Measurements from ENCODE around the gene ATL2. TPM values are rescaled to one million over a fixed set of nuclear protein-coding genes. Genes with fewer than 3 reads are reported as not detected.
A peak's percentile ranks its signal among the peaks of the same experiment; 100 is the strongest.

Gene ATL2
- total RNA-seq, 4 donors from 2014 or later = 63.1 to 108 (median 74.3) TPM

- H3K27ac ChIP-seq = peak overlapping the region in 2 of 4 donors; percentile 30 to 31
- WGBS, 2 donors = 82 to 90% methylated on average over 9 of the region's 9 CpGs
- H3K4me1 ChIP-seq = peaks cover 0 to 16% (median 5%) of the 10 kb centered on the region in 4 donors
- no peak overlapping the region for H3K4me3 ChIP-seq
- TF ChIP-seq CTCF (IDR thresholded peaks at IDR 0.05) (no peak), EP300 (IDR thresholded peaks at IDR 0.05) (no peak), POLR2A (IDR thresholded peaks at IDR 0.05) (no peak)
- no peaks in the 10 kb centered on the region for H3K9me3 ChIP-seq
- H3K36me3 ChIP-seq = no peaks in the 10 kb centered on the region
- H3K27me3 ChIP-seq = no peaks in the 10 kb centered on the region
- no peak for DNase-seq (ENCODE audit: low spot score in 2 of 2)
Observed at GRCh38 chr2:38405917-38406596, 29.0 kb upstream of the ATL2 start.

- no peaks in the 10 kb centered on the region for H3K4me1 ChIP-seq
- H3K27me3 ChIP-seq = no peaks in the 10 kb centered on the region
- no peak overlapping the region for H3K27ac ChIP-seq
- no peak for TF ChIP-seq EP300 (IDR thresholded peaks at IDR 0.05)
- TF ChIP-seq CTCF (IDR thresholded peaks at IDR 0.05) = no peak
- TF ChIP-seq POLR2A (IDR thresholded peaks at IDR 0.05) = no peak
- no peaks in the 10 kb centered on the region for H3K36me3 ChIP-seq
- peaks cover 0 to 8% (median 0%) of the 10 kb centered on the region in 4 donors for H3K9me3 ChIP-seq
- no peak overlapping the region for H3K4me3 ChIP-seq
- no peak for DNase-seq (ENCODE audit: low spot score in 2 of 2)
Observed at GRCh38 chr2:38400513-38400912, 23.4 kb upstream of the ATL2 start.

GRCh38 chr2:38398739-38399138 is 21.7 kb upstream of the ATL2 start:
- no peak for TF ChIP-seq POLR2A (IDR thresholded peaks at IDR 0.05)
- TF ChIP-seq EP300 (IDR thresholded peaks at IDR 0.05) = no peak
- TF ChIP-seq CTCF (IDR thresholded peaks at IDR 0.05) = no peak
- H3K27me3 ChIP-seq = no peaks in the 10 kb centered on the region
- H3K36me3 ChIP-seq = no peaks in the 10 kb centered on the region
- no peak overlapping the region for H3K27ac ChIP-seq
- no peaks in the 10 kb centered on the region for H3K4me1 ChIP-seq
- H3K9me3 ChIP-seq = peaks cover 0 to 8% (median 0%) of the 10 kb centered on the region in 4 donors
- no peak for DNase-seq (ENCODE audit: low spot score in 2 of 2)
- H3K4me3 ChIP-seq = no peak overlapping the region
- WGBS, 2 donors = 89 to 93% methylated on average over 4 of the region's 4 CpGs

GRCh38 chr2:38394903-38395341 is 17.8 kb upstream of the ATL2 start:
- H3K27ac ChIP-seq = no peak overlapping the region
- no peaks in the 10 kb centered on the region for H3K9me3 ChIP-seq
- no peaks in the 10 kb centered on the region for H3K4me1 ChIP-seq
- no peak for TF ChIP-seq EP300 (IDR thresholded peaks at IDR 0.05)
- no peak for TF ChIP-seq CTCF (IDR thresholded peaks at IDR 0.05)
- no peak for TF ChIP-seq POLR2A (IDR thresholded peaks at IDR 0.05)
- no peak for DNase-seq (ENCODE audit: low spot score in 2 of 2)
- no peaks in the 10 kb centered on the region for H3K27me3 ChIP-seq
- WGBS, 2 donors = 38 to 56% methylated on average over 5 of the region's 5 CpGs
- H3K36me3 ChIP-seq = no peaks in the 10 kb centered on the region
- no peak overlapping the region for H3K4me3 ChIP-seq

GRCh38 chr2:38394041-38394440 is 17.0 kb upstream of the ATL2 start:
- TF ChIP-seq EP300 (IDR thresholded peaks at IDR 0.05) = no peak
- TF ChIP-seq CTCF (IDR thresholded peaks at IDR 0.05) = no peak
- TF ChIP-seq POLR2A (IDR thresholded peaks at IDR 0.05) = no peak
- DNase-seq (ENCODE audit: low spot score in 2 of 2) = no peak
- H3K36me3 ChIP-seq = no peaks in the 10 kb centered on the region
- 91 to 100% methylated on average over 2 of the region's 2 CpGs for WGBS, 2 donors
- H3K27me3 ChIP-seq = no peaks in the 10 kb centered on the region
- H3K27ac ChIP-seq = no peak overlapping the region
- no peaks in the 10 kb centered on the region for H3K4me1 ChIP-seq
- H3K9me3 ChIP-seq = no peaks in the 10 kb centered on the region
- H3K4me3 ChIP-seq = no peak overlapping the region

All from tibial nerve (tissue), 4 donors.